ENCODE data around the gene CNTNAP2.

The CNTNAP2 gene

DNA sequence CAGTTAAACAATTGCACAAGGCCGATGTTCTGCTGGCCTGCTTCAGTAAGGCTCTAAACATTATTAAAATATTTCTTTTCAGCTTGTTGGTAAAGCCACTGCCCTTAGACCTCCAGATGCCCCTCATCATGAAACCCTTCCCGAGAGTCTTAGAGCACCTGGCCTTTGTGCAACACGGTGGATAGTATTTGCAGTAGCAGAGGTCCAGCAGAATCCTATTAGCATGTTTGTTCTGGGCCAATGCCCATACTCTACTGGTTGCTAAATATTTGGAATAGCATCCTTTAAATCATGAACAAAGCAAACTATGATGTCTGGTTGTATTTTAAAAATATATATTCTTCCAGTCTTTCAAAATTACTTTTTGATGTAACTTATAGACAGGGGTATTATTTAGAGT, 584.6 kb downstream of the CNTNAP2 start:
- DNase-seq: no peak

DNA sequence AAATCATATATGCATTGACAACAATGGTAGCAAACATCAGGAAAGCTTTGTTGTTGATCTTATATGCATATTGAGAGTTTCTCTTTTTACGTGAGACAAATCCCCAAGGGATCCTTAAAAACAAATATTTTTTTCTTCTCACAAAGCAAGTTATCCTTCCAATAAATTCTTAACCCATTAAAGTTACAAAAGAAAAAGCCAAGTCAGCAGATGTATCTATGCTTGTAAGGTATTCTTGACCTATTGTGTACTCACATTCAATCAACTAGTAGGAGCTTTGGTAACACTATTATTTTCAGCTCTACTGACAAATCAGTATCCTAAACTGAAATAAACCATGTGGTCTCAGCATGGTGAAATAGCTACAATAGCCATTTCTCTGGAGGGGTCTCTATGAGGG, 586.3 kb downstream of the CNTNAP2 start:
- no peak for DNase-seq

DNA sequence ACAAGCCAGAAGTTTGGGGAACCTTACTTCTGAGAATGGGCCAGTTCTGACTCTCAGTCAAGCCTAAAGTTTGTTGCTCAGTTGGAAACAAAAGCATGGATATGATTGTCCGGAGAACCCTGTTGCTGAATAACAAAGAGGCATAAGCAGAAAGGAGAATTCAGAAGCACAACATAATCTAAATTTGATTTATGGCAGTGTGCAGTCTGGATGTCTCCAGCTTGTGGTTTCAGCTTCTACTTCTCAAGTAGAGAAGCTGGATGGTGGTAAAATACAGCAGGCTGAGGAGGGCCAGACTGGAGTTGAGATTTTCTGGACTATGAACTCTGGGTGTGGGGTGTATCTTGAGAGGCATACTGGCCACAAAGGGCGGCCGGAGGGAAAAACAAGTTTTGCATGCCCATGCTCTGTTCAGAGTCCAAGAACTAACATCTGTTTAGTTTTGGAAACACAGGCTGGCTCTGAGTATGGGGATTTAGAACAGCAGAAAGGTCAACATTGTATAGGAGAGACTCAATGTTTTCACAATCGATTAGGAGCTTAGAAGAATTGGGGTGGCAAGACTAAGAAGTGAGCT, 592.9 kb downstream of the CNTNAP2 start:
- no peak for DNase-seq

DNA sequence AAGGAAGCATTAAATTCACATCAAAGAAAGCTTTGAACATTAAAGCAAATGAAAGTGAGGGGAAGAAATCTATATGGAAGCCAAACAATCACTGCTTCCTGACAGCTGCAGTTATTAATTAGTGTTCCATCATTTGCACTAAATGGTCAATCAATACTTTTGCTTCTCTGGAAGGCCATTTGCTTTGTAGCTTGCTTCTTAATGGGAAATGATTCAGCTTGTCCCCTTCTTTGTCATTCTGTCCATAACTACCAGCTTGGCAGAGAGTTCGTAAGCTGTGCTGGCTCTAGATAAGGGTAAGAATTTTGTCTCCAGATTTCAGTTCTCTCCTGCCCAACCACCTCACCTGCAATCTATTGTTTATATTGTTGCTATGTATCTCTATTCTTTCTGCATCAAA, 596.6 kb downstream of the CNTNAP2 start:
- no peak for DNase-seq

DNA sequence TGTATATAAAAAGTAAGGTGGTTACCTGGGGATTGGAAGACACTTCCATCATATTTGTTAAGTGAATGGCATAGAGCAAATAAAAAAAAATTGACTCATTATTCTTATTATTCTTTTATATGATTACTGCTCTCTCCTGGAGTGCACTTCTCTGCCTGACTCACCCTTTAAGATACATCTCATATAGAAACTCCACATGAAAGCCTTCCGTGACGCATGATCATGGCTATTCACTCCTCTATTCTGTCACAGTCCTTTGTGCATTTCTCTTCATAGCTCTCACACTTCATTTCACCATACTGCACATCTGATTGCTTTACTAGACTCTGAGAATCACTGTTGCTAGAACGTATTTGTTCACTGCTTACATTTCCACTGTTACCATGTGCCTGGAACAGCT, 597.3 kb downstream of the CNTNAP2 start:
- DNase-seq: no peak

DNA sequence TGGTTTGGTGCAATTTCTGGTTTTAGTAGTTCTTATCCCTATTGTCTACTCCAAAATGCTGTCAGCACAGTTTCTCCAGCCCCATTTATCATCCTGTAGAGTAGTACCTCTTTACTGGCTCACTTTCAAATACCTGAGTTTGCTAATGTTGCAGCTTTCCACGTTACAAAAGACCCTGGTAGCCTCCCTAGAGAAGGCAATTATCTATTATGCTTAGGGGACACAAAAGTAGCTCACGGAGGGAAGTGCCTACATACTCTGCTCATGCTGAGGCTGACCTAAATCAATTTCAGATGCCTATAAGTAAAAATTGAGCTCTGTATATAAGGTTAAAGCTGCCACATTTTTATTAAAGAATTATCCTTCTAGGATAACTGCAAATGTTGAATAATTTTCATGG, 603.6 kb downstream of the CNTNAP2 start:
- no peak for DNase-seq

DNA sequence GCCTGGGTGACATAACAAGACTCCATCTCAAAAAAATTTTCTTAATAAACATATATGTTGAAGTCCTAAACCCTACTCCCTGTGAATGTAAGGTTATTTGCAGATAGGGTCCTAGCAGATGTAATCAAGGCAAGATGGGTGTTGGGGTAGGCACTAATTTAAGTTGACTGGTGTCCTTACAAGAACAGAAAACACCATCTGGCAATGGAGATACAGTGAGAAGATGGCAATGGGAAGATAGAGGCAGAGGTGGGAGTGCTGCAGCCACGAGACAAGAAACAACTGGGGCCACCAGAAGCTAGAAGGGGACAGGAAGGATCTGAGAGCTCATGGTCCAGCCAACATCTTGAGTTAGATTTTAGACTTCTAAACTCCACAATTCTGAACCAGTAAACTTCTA, 606.4 kb downstream of the CNTNAP2 start:
- no peak for DNase-seq

DNA sequence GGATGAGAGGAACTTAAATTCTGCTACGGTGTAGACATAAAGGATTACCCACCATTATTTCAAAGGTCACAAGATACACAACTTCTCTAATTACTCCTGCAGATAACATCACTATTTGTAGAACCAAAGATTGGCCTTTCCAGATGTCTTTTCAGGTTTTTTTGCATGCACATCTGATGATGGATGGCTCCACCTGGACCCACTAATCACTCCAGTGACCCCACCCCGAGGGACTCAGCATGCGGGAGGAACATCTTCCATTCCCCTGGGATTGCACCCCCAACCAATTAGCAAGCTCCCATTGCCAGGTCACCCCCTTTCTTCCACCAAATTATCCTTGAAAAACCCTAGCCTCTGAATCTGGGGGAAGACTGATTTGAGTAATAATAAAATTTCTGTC, 608.9 kb downstream of the CNTNAP2 start:
- DNase-seq: no peak

DNA sequence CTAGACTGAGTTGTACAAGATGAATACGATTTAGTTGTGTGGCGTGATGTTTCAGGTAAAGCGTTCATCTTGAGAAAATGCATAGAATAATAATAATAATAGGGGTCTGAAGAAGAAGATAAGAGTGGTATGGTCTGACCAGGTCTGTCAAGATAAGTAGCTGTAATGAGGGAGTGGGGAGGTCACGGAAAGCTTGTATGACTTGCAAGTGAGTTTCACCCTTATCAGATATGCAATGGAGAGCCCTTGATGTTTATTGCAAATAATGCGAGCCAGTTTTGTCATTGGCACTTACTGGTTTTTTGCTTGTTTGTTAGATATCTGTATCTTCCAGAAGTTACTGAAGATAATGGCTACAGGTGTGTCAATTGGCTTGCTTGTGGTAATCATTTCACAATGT, 611.5 kb downstream of the CNTNAP2 start:
- DNase-seq: no peak

DNA sequence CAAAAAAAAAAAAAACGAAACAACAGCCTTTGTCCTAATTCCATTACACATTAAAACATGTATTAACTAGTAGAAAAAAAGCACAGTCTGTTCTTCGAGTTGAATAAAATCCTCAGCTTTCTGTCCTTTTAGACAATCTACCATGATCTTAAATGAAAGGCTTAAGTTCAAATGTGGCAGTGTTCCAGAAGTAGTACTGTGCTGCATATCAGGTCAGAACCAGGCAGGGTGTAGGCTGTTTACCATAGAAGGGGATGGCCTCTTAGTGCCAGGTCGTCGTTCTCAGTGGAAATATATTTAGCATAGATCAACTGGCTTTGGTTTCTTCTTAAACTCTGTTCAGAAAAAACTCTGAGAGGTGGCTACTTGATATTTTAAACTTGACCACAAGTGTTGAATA, 612.0 kb downstream of the CNTNAP2 start:
- no peak for DNase-seq

DNA sequence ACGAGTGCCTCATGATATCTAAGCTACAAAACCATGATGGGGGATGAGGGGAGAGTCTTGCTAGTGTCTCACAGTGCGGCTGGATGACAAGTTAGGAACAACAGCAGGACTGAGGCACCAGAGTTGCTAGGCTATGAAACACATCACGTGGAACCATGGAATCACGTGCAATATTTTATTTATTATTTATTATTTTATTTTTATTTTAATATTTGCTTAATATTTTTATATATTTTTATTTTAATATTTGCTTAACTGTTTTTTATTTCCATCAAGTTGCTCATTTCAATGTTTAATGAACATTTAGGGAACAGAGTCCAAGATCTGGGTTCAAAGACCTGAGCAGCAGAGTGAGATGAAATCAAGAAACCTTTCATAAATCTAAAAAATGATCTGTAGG, 614.6 kb downstream of the CNTNAP2 start:
- DNase-seq: no peak

DNA sequence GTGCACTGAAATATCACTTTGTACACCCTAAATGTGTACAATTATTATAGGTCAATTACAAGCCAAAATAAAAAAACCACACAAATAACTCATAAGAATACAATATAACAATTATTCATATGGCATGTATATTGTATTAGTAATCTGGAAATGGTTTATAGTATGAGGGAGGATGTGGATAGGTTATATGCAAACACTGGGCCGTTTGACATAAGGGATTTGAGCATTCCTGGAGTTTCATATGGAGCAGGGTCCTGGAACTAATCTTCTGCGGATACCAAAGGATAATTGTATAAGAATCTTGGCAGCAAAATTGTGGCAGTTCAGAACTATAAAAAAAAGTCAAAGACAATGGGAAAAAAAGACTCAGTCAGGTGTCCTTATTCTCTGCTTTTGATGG, 619.4 kb downstream of the CNTNAP2 start:
- no peak for DNase-seq

DNA sequence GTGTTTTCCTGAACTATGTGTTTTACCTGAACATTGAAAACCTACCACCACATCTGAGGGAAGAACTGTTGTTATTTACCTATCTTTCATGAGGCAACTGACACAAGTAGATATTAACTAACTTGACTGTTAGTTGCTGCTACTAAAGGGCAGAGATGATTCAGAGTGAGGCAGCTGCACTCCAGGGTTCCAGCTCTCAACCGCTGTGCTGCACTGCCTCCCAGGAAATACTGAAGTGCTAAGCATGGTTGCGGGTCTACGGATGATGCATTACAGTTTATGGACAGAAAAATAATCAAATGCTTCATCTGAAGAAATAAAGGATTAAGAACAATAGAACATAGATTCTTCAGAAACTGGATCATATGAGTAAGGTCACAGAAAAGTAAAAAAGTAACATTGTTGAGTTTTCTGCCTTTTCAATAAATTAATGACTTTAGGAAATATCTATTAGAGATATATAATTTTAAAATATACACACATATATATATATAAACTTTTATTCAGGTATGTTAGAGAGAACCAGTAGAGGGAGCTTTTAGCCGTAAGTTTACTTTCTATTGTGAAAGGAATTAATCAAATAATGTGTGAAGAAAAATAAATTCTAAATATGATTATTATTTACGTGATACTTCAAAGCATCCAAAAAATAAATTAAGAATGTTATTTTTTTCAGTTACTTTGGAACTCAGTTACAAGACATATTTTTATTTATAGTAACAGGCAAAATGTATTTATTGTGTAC, 620.0 kb downstream of the CNTNAP2 start:
- DNase-seq: peak; percentile 21

DNA sequence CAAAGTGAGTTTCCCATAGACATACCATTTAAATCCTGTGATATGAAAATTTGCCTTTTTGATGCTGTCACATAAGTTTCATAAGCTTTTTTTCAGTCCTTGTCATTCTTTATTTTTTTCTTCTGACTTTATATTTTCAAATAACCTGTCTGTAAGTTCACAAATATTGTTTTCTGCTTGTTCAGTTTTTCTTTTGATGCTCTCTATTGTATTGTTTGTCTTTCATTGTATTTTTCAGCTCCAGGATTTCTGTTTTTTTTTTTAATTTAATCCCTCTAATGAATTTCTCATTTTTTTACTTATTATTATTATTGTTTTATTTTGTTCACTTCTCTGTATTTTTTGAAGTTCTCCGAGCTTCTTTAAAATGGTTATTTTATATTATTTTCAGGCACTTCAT, 623.4 kb downstream of the CNTNAP2 start:
- DNase-seq: no peak

DNA sequence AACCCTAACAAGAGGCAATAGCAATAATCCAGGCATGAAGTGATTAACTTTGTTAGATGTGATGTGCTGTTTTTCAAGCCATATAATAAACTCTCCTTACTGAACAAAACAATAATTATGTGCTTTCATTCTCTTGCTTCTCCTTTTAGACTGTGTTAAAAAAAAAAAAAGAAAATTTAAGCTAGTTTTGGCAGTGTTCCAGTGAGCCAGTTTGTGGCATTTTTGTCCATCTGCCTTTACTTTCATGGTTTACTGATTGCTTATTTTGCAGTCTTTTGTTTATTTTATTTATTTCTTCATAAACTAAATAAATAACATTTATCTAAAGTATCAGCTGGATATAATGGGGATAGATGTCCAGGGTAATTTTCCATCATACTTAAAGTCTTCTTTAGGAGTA, 625.3 kb downstream of the CNTNAP2 start:
- DNase-seq: no peak

DNA sequence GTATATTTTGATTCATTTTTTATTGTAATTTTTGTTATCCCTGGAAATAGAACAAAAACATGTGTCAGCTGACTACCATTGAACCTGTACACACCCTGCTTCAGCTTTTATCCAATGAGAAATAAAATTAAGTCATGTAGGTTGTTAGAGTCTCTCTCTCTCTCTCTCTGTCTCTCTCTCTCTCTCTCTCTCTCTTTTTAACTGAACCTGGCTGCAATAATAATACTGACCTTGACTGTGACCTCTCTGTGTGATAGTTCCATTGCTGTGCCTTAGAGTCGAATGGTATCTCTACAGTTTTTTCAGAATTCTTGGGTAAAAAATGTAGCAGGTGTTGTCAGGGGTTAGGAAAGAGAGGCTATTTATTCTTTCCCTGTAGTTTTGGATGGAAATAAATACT, 637.8 kb downstream of the CNTNAP2 start:
- DNase-seq: no peak

DNA sequence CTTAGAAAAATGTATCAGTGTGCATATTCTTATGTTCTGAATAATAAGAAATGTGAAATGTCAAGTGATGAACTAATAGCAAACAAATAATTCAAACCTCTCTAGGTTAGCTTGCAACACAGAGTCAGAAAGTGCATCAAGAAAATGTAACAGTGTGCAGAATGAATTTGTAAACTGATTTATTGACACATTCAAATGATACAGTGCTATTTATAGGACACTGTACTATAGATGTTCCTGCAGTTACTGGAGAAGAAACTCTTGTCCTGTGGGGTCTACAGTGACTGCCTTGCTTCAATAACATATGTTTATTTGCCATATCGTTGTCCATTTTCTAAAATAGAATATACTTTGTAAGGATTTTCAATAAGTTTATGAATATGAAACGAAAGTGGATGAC, 639.0 kb downstream of the CNTNAP2 start:
- DNase-seq: no peak

DNA sequence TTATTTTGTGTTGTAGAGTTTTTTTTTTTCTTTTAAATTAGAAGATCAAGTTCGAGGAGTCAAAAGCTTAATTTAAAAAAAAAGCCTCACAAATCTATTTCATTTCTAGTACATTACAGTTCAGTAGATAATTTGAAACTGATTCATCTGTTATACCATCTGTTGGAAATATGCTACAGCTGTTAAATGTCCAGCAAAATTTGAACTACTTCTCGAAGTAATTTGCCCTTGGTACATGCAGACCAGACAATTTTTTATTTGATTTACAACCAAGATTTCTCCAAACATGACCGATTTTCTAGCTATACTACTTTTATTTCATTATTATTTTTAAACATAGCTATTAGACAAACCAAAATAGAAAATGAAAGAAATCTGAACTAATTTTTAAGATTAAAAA, 647.9 kb downstream of the CNTNAP2 start:
- DNase-seq: no peak

DNA sequence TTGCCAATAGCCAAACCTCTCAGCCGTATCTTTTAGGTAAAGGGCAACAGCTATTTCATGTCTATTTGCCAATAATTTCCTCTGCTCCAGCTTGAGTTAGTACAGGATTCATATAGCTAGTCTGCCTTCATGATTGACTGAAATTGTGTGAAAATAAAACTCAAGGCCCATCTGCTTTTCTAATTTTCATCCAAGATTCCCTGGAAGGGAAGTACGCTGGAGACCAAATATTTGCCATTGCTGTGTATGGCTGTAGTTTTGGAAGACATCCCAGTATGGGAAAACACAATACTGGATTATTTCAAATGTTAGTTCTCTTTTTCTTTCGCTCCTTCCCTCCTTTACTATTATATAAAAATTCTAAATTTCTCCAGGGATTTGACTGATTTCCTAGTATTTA, 652.4 kb downstream of the CNTNAP2 start:
- no peak for DNase-seq

DNA sequence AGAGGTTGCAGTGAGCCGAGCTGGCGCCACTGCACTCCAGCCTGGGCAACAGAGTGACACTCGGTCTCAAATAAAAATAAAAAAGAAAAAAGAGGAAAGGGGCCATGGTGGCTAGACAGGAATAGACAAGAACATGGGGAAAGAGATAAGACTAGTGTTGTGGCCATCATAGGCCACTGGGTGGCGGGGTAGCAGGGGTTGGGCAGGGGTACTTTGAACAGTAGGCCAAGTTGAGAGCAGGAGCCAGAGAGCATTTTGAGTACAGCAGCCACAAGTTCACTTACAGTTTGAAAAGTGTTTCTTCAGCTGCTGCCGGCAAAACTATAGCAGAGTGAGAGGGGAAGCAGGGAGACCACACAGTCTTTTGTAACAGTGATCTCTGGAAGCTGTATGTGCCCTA, 656.0 kb downstream of the CNTNAP2 start:
- DNase-seq: no peak

DNA sequence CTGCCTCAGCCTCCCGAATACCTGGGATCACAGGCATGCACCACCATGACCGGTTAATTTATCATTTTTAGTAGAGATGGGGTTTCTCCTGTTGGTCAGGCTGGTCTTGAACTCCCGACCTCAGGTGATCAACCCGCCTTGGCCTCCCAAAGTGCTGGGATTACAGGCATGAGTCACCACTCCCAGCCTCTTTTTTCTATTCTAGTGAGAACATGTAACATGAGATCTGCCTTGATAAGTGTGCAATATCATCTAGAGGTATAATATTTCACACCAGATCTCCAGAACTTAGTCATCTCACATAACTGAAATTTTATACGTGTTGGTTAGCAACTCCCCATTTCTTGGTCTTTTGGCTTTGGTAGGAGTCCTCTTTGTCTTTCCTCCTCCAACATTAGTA, 656.9 kb downstream of the CNTNAP2 start:
- peak; percentile 33 for DNase-seq

DNA sequence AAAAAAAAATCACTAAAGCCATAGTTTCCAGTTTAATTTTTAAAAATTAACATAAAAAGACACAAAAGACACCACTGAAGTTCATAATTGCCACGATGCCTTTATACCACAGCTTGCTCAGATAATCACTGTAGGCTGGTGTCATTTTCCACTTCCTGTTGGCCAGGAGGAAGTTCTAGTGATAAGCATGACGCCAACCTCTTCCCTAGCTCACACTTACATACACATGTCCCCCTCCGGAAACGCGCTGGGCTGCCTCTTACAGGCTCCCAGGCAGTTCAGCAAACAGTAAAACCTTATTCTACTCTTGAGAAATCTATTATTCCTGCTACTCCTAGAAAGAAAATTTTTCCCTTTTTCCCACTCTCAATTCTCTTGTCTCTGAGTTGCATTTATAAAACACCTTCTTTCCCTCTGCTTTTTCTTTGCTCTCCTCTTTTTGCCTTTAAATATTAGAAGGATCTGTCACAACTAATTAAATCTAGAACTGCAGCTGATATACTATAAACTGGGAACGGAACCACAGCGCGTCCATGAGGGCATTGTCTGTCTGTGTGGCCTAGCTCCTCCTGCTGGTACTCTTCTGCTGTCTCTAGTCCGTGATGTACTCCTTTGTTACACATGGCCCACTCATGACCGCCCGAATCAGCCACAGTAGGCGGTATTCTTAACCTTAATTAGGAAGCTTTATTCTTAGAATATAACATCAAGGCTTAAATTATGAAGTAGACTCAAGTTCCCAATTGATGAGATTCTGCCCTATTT, 664.9 kb downstream of the CNTNAP2 start:
- DNase-seq: no peak

DNA sequence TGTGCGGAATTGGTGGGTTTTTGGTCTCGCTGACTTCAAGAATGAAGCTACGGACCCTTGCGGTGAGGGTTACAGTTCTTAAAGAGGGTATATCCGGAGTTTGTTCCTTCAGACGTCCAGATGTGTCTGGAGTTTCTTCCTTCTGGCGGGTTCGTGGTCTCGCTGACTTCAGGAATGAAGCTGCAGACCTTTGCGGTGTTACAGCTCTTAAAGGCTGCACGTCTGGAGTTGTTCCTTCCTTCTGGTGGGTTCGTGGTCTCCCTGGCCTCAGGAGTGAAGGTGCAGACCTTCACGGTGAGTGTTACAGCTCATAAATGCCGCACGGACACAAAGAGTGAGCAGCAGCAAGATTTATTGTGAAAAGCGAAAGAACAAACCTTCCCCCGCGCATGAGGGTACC, 670.7 kb downstream of the CNTNAP2 start:
- DNase-seq: no peak

DNA sequence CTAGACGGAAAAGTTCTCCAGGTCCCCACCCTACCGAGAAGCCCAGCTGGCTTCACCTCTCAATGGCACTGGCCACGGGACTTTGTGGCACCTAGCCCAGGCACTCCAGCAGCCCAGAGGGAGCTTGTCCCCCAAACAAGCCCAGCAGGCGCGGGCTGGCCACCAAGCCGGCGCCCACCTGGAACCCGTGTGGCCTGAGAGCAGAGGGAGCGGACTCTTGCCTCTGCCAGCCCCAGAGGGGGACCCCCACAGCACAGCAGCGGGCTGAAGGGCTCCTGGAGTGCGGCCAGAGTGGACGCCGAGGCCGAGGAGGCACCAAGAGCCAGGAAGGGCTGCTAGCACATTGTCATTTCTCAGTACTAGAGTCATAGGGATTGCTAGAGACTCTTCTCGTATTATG, 671.4 kb downstream of the CNTNAP2 start:
- DNase-seq: no peak
